NOMO-1 treated with dmso at 0.1 percent for 144 hours (cell line): ENCODE results near the gene APBB1IP.
"Not testable (repeated sequence)": the region's sequence is repeated elsewhere in the genome, so short reads cannot be mapped to it uniquely, and the experiment has no call there.

Source experiments
- DNase-seq: peaks from one replicate; lab custom pipeline; 2025; ENCODE audit not compliant: unreplicated experiment; lab: John Stamatoyannopoulos, UW

APBB1IP gene

DNA sequence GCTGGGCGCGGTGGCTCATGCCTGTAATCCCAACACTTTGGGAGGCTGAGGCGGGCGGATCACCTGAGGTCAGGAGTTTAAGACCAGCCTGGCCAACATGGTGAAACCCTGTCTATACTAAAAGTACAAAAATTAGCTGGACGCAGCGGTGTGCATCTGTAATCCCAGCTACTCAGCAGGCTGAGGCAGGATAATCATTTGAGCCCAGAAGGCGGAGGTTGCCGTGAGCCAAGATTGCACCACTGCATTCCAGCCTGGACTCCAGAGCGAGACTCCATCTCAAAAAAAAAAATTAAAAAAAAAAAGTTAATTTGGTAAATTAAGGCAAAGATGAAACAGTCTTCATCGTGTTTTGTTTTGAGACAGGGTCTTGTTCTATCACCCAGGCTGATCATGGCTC is 66.3 kb downstream of the APBB1IP start:
- not testable (repeated sequence) for DNase-seq

- no peak for DNase-seq
Measured at GRCh38 chr10:26505491-26505890, 67.3 kb downstream of the APBB1IP start.

- DNase-seq, result no peak
Measured at GRCh38 chr10:26506736-26507135, 68.6 kb downstream of the APBB1IP start.

DNA sequence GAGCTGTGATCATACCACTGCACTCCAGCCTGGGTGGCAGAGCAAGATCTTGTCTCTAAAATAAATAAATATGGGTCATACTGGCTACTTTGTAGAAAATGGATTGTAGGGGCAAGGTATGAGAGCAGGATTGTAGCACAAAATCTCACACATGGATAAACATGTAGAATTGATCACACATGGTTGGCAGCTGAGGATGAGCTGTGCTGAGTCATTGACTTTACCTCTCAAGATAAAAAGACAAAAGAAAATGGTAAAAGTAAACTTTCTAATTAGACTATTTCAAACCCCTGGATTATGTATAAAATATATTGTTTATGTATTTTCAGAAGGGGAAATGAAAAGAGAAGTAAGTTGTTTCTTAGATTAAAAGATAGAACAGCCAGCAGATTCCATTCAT is 69.3 kb downstream of the APBB1IP start:
- no peak for DNase-seq

DNA sequence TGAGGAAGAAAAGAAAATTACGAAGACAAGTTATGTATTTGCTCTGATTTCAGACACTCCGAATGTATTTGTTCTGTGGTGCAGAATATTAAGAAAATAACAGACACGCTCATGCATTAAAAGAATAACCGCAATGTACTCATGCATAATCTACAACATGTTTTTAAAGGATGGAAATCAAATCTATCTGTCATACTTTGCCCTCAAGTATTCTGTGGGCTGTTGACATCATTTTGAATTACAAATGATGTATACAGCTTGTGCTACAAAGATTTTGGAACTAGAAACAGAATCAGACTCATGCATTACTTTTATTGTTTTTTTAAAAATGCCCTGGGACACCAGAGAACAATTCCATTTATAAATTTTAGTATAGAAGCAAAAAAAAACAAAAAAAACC is 69.9 kb downstream of the APBB1IP start:
- DNase-seq, result no peak

DNA sequence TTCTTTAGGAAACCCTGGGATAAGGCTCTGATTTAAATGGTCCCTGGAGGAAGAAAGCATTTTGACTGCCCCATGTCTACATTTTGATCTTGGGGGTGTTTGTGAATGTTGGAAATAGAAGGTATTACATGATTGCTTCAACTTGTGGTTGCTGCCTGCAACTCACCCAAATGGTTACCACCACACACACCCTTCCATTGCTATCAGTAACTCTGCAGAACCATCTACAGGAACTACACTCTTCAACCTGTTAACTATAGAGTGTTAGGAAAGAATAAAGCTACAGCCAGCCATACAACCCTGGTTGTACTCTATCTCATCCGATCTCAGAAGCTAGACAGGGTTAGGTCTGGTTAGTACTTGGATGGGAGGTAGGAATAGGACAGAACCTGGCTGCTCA is 71.2 kb downstream of the APBB1IP start:
- DNase-seq, result no peak

GRCh38 chr10:26513101-26513500 is 75.0 kb downstream of the APBB1IP start:
- no peak for DNase-seq

- no peak for DNase-seq
Measured at GRCh38 chr10:26516540-26517101, 78.5 kb downstream of the APBB1IP start.

DNA sequence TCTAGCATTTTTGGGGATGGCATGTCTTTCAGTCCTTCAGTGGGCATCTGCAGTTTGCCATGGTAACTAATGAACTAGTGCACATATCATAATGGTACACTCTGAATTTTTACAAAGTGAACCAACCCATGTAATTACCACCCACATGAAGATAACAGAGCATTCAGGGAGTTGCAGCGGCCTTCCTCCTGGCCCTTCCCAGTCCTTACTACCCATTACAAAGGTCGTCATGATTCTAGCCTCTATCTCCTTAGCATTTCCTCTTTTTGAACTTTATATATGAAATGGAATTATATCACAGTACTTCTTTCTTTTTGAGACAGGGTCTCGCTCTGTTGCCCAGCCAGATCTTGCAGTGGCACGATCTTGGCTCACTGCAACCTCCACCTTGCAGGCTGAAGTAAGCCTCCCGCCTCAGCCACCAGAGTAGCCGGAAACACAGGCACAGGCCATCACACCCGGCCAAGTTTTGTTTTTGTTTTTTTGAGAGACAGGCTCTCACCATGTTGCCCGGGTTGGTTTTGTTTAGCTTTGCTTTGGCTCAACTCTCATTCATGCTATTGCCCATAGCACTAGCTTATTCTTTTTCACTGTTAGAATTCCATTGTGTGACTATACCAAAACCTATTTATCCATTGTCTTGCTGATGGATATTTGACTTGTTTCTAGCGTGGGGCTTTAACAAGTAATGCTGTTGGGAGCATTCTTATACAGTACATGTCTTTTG is 79.2 kb downstream of the APBB1IP start:
- no peak for DNase-seq

- no peak for DNase-seq
Measured at GRCh38 chr10:26519803-26520202, 81.7 kb downstream of the APBB1IP start.

DNA sequence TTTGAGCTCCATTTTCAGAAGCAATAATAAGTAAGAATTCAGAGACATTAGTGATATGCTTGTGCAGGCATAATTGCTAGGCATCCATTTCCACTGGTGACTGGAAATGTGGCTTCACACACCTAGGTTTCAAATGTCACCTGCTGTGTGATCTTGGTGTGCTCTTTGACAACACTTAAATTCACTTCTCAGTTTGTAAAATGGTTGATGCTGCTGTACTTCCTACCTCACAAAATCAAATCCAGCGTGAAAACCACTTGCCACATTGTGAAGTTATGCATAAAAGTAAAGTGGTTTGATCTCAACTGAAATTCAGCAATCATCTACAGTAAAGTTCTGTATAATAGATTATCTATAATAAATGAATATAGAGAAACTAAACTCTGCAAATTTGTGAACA is 82.4 kb downstream of the APBB1IP start:
- DNase-seq, result no peak

DNA sequence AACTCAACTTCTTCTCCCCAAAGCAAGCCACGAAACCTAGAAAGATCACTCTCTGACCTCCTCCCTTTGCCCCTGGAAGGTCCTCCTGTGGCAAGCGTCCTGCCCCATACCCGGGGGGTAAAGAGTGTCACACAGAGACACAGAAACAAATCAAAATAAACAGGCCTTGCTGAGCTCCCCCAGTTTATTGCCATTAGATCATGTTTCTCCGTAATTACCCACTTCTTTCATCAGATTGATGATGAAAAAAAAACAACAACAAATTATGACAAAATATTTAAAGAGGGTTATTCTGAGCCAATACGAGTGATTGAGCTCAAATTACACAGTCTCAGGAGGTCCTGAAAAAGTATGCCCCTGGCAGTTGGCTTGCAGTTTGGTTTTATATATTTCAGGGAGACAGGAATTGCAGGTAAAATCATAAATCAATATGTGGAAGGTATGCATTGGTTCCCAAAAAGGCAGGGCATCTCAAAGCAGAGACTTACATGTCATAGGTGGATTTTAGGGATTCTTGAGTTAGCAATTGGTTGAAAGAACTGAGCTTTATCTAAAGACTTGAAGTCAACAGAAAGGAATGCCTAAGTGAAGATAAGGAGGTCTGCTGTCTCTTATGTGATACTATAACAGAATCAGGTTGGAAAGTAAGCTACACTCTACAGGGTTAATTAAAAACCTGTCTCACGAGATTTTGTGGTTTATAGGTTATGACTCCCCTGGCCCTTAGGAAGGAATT is 86.2 kb downstream of the APBB1IP start:
- DNase-seq, result no peak

GRCh38 chr10:26525586-26525985 is 87.4 kb downstream of the APBB1IP start:
- no peak for DNase-seq

GRCh38 chr10:26527018-26527417 is 88.9 kb downstream of the APBB1IP start:
- DNase-seq, result no peak

DNA sequence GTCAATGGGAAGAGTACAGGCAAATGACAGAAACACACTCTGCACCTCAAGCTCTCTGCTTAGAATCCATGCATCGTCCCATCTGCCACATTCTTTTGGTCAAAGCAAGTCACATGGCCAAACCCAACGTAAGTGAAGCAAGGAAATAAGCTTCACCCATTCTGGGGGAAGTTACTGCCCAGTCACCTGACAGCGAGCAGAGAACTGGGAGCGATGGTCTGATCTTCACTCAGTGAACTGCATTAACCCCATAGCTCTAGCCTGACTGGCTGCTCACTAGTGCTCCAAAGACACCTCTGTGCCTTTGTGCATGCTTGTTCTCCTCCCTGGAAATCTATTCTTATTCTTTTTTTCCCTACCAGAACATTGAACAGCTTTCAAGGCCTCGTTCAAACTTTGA is 89.9 kb downstream of the APBB1IP start:
- no peak for DNase-seq

- no peak for DNase-seq
Measured at GRCh38 chr10:26528715-26529393, 90.7 kb downstream of the APBB1IP start.

DNA sequence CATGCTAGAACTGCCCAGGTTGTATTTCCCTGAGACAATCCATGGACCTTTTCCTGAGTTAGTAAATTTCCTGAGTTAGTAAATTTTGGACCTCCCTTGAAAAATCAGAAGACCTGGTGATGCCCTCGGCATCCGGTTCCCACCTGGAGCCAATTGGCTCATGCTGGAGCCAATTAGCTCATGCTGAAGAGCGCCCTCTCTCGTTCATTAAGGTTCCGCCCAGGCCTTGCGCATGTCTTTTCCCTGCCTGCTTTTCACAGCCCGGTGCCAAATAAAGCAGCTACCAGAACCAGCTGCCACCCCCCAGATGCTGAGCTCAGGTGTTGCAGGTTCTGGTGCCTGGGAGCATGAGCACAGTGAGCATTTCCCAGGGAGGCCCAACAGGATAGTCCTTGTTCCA is 96.2 kb downstream of the APBB1IP start:
- DNase-seq, result no peak

DNA sequence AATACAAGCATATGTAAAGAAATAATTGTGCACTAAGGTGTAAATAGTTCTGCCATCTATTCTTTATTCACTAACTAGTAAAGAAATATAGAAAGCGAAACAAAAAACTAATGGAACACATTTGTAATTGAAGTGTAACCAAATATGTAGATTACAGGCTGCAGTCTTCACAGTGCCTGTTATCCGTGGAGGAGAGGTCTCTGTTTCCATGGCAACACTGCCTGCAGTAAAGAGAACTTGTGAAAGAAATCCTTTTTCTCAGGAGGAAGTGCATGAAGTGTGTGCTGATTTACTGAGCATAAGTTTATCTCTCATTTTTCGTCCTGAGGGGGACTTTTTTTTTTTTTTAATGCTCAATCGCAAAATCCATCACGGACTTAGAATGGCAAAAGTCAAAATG is 102.5 kb downstream of the APBB1IP start:
- DNase-seq, result no peak

GRCh38 chr10:26543567-26544306 is 105.6 kb downstream of the APBB1IP start:
- DNase-seq, result no peak

- no peak for DNase-seq
Measured at GRCh38 chr10:26544932-26545331, 106.8 kb downstream of the APBB1IP start.
